GM23338 (cell line): ENCODE data around the gene AIMP1. TPM values are rescaled to one million over a fixed set of nuclear protein-coding genes. Genes with fewer than 3 reads are reported as not detected.

Experiments used
- ATAC-seq: fragments of 200-7000 bp; cut with Tn5 transposase; 3 replicates; pipeline ENCODE4 v1.9.1; 2020
- DNase-seq: peaks from one replicate; pipeline ENCODE4 v3.0.0-alpha.2; 2015; ENCODE audit warnings: low spot score
- H2AFZ ChIP-seq: fragments of 200-600 bp; sonication (generic); 2 replicates; pipeline ENCODE4 v1.8.0; 2016; ENCODE audit warnings: antibody characterized with exemption, mild to moderate bottlenecking, moderate library complexity
- H3F3A ChIP-seq: fragments of 200-600 bp; sonication (generic); replicated peaks from 2 replicates; pipeline ENCODE4 v1.8.0; 2017; ENCODE audit warnings: antibody characterized with exemption, mixed run types, low read depth
- H3K27ac ChIP-seq: fragments of 200-600 bp; sonication (generic); 2 replicates; pipeline ENCODE4 v1.6.1; 2016; ENCODE audit warnings: low read depth
- H3K27me3 ChIP-seq: fragments of 200-600 bp; sonication (generic); 2 replicates; pipeline ENCODE4 v1.8.0; 2016; ENCODE audit warnings: mild to moderate bottlenecking, mixed run types, moderate library complexity; ENCODE audit not compliant: insufficient read depth
- H3K36me3 ChIP-seq: fragments of 200-600 bp; sonication (generic); 2 replicates; pipeline ENCODE4 v1.8.0; 2016; ENCODE audit warnings: mild to moderate bottlenecking; ENCODE audit not compliant: insufficient read depth
- H3K4me1 ChIP-seq: fragments of 200-600 bp; sonication (generic); 2 replicates; pipeline ENCODE4 v1.8.0; 2016; ENCODE audit warnings: mild to moderate bottlenecking, moderate library complexity; ENCODE audit not compliant: insufficient read depth
- H3K4me2 ChIP-seq: fragments of 200-600 bp; sonication (generic); 2 replicates; pipeline ENCODE4 v1.7.1; 2017; ENCODE audit warnings: mixed run types
- H3K4me3 ChIP-seq: fragments of 200-600 bp; sonication (generic); 2 replicates; pipeline ENCODE4 v1.6.1; 2016; ENCODE audit warnings: mixed run types
- H3K79me2 ChIP-seq: fragments of 200-600 bp; sonication (generic); replicated peaks from 2 replicates; pipeline ENCODE4 v1.8.0; 2017; ENCODE audit warnings: mild to moderate bottlenecking; ENCODE audit not compliant: insufficient read depth
- H3K9me2 ChIP-seq: fragments of 200-600 bp; sonication (generic); 2 replicates; pipeline ENCODE4 v1.8.0; 2017; ENCODE audit not compliant: insufficient read depth
- H4K20me1 ChIP-seq: fragments of 200-600 bp; sonication (generic); replicated peaks from 2 replicates; pipeline ENCODE4 v1.8.0; 2017; ENCODE audit warnings: mild to moderate bottlenecking; ENCODE audit not compliant: insufficient read depth
- H3K27ac Mint-ChIP-seq: 2 replicates; pipeline ENCODE4 v1.8.0; 2020; ENCODE audit warnings: inconsistent platforms, mild to moderate bottlenecking, moderate library complexity, mixed read lengths
- H3K27me3 Mint-ChIP-seq: 3 replicates; pipeline ENCODE4 v1.8.0; 2022; ENCODE audit warnings: low read depth, mild to moderate bottlenecking, moderate library complexity, mixed read lengths, inconsistent platforms; ENCODE audit not compliant: insufficient read depth, poor library complexity
- H3K36me3 Mint-ChIP-seq: 3 replicates; pipeline ENCODE4 v1.8.0; 2021; ENCODE audit warnings: low read depth, mild to moderate bottlenecking, inconsistent platforms, moderate library complexity, mixed read lengths
- H3K4me1 Mint-ChIP-seq: 3 replicates; pipeline ENCODE4 v1.8.0; 2020; ENCODE audit warnings: mild to moderate bottlenecking, inconsistent platforms, mixed read lengths
- H3K4me3 Mint-ChIP-seq: 3 replicates; pipeline ENCODE4 v1.8.0; 2021; ENCODE audit warnings: moderate library complexity, mild to moderate bottlenecking, inconsistent platforms, mixed read lengths
- H3K9me3 Mint-ChIP-seq: 3 replicates; pipeline ENCODE4 v1.8.0; 2020; ENCODE audit warnings: moderate library complexity, mild to moderate bottlenecking, inconsistent platforms, mixed read lengths
- EZH2 ChIP-seq: fragments of 200-600 bp; sonication (generic); IDR thresholded peaks from one replicate; pipeline ENCODE4 v1.8.0; 2017; ENCODE audit warnings: antibody characterized with exemption, mild to moderate bottlenecking, low read depth; ENCODE audit not compliant: unreplicated experiment
- EZH2phosphoT487 ChIP-seq: fragments of 200-600 bp; sonication (generic); IDR thresholded peaks from one replicate; pipeline ENCODE4 v1.8.1; 2018; ENCODE audit warnings: antibody characterized with exemption; ENCODE audit not compliant: unreplicated experiment
- JUNB ChIP-seq: IDR thresholded peaks from one replicate; pipeline ENCODE4 v1.6.1; 2016; ENCODE audit warnings: antibody characterized with exemption; ENCODE audit not compliant: unreplicated experiment
- POLR2AphosphoS5 ChIP-seq: IDR thresholded peaks from 2 replicates; pipeline ENCODE4 v1.6.1; 2016; ENCODE audit warnings: antibody characterized with exemption, low read depth
- REST ChIP-seq: IDR thresholded peaks from one replicate; pipeline ENCODE4 v1.6.1; 2018; ENCODE audit warnings: antibody characterized with exemption; ENCODE audit not compliant: unreplicated experiment
- STAT1 ChIP-seq: IDR thresholded peaks from one replicate; pipeline ENCODE4 v1.6.1; 2016; ENCODE audit warnings: antibody characterized with exemption; ENCODE audit not compliant: unreplicated experiment
- ZNF114 ChIP-seq: fragments of 250-450 bp; sonication (Bioruptor Pico); IDR thresholded peaks from 2 replicates; pipeline ENCODE4 v1.5.0; 2020; ENCODE audit warnings: mild to moderate bottlenecking, moderate library complexity
- polyA plus RNA-seq: library from polyadenylated mRNA; unstranded; fragments of >200 nt; fragmentation: Nextera tagmentation; extraction: Ambion mirVana; gene quantifications from 2 replicates; pipeline ENCODE4 v1.2.1, GENCODE V29; 2016
- total RNA-seq: library from RNA; depleted of rRNA; stranded (reverse); fragments of >200 nt; shearing (Covaris generic); gene quantifications from 2 replicates; pipeline ENCODE4 v1.2.3, GENCODE V29; 2014
- TF ChIP-seq, protein P1 (sequence below), 2 experiments: fragments of 200-600 bp in 1 of 2; sonication (generic) in 1 of 2; conservative IDR thresholded peaks; 2 replicates each; pipeline versions ENCODE4 v1.5.1 to v1.6.1; 2016 to 2017; ENCODE audit warnings: antibody characterized with exemption in 2 of 2, low read depth in 2 of 2, mild to moderate bottlenecking in 2 of 2, moderate library complexity in 1 of 2
- TF ChIP-seq, protein P2 (sequence below): IDR thresholded peaks from 2 replicates; pipeline ENCODE4 v1.6.1; 2016; ENCODE audit warnings: antibody characterized with exemption

The AIMP1 gene
- total and polyA plus RNA-seq, 2 experiments from 2014 or later = 34.5 to 200 TPM

GRCh38 chr4:106277140-106277675 is 39.1 kb upstream of the AIMP1 start (continued):
- TF ChIP-seq REST = no peak
- no peak for TF ChIP-seq POLR2AphosphoS5
- no peak for TF ChIP-seq EZH2phosphoT487
- TF ChIP-seq JUNB = no peak
- TF ChIP-seq ZNF114 (CRISPR knock-in tag) = no peak
- no peak for TF ChIP-seq STAT1
- TF ChIP-seq, protein P1, sequence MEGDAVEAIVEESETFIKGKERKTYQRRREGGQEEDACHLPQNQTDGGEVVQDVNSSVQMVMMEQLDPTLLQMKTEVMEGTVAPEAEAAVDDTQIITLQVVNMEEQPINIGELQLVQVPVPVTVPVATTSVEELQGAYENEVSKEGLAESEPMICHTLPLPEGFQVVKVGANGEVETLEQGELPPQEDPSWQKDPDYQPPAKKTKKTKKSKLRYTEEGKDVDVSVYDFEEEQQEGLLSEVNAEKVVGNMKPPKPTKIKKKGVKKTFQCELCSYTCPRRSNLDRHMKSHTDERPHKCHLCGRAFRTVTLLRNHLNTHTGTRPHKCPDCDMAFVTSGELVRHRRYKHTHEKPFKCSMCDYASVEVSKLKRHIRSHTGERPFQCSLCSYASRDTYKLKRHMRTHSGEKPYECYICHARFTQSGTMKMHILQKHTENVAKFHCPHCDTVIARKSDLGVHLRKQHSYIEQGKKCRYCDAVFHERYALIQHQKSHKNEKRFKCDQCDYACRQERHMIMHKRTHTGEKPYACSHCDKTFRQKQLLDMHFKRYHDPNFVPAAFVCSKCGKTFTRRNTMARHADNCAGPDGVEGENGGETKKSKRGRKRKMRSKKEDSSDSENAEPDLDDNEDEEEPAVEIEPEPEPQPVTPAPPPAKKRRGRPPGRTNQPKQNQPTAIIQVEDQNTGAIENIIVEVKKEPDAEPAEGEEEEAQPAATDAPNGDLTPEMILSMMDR (conservative IDR thresholded peaks at IDR 0.05; ENCODE audit: low read depth in 2 of 2) = no peak
- TF ChIP-seq EZH2 = no peak

GRCh38 chr4:106284227-106284626 is 32.1 kb upstream of the AIMP1 start:
- Mint-ChIP-seq H3K36me3 (no peaks in the 10 kb centered on the region; the same call in 1 of the 3 replicates), H3K27ac (0 out of 2 replicates have a peak overlapping the region, but pooled peaks have one; percentile 30), H3K27me3 (peaks cover 1% of the 10 kb centered on the region), H3K4me3 (no peak overlapping the region), H3K4me1 (peaks cover 5% of the 10 kb centered on the region; the same call in 2 of the 3 replicates), H3K9me3 (no peaks in the 10 kb centered on the region)
- H2AFZ ChIP-seq = no peak overlapping the region
- H3K4me1 ChIP-seq = peaks cover 29% of the 10 kb centered on the region
- no peaks in the 10 kb centered on the region for H3F3A ChIP-seq
- DNase-seq (no peak), ATAC-seq (no peak)
- no peaks in the 10 kb centered on the region; the same call in 1 of the 2 replicates for H3K9me2 ChIP-seq
- H3K27ac ChIP-seq = no peak overlapping the region
- no peaks in the 10 kb centered on the region for H3K36me3 ChIP-seq
- H3K4me2 ChIP-seq = no peak overlapping the region
- H4K20me1 ChIP-seq = no peaks in the 10 kb centered on the region
- H3K79me2 ChIP-seq = no peaks in the 10 kb centered on the region; the same call in 1 of the 2 replicates
- H3K27me3 ChIP-seq = no peaks in the 10 kb centered on the region
- no peak overlapping the region for H3K4me3 ChIP-seq
- TF ChIP-seq JUNB (no peak), POLR2AphosphoS5 (no peak), ZNF114 (CRISPR knock-in tag) (no peak), EZH2phosphoT487 (no peak), REST (no peak)
- TF ChIP-seq, protein P2, sequence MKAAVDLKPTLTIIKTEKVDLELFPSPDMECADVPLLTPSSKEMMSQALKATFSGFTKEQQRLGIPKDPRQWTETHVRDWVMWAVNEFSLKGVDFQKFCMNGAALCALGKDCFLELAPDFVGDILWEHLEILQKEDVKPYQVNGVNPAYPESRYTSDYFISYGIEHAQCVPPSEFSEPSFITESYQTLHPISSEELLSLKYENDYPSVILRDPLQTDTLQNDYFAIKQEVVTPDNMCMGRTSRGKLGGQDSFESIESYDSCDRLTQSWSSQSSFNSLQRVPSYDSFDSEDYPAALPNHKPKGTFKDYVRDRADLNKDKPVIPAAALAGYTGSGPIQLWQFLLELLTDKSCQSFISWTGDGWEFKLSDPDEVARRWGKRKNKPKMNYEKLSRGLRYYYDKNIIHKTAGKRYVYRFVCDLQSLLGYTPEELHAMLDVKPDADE = no peak
